Fibroblast of skin of scalp (primary cell): ENCODE results near the gene HCLS1. TPM values are rescaled to one million over a fixed set of nuclear protein-coding genes. Genes with fewer than 3 reads are reported as not detected.
"Not testable (repeated sequence)": the region's sequence is repeated elsewhere in the genome, so short reads cannot be mapped to it uniquely, and the experiment has no call there.

Experiments used
- DNase-seq: peaks from one replicate; pipeline ENCODE4 v3.0.0-alpha.2; 2013
- polyA plus RNA-seq, 2 experiments: library from polyadenylated mRNA; unstranded; fragments of 120-200 nt; gene quantifications; one replicate each; pipeline ENCODE4 v1.2.1, GENCODE V29; 2013; ENCODE audit not compliant: insufficient read length in 2 of 2

HCLS1 gene, protein sequence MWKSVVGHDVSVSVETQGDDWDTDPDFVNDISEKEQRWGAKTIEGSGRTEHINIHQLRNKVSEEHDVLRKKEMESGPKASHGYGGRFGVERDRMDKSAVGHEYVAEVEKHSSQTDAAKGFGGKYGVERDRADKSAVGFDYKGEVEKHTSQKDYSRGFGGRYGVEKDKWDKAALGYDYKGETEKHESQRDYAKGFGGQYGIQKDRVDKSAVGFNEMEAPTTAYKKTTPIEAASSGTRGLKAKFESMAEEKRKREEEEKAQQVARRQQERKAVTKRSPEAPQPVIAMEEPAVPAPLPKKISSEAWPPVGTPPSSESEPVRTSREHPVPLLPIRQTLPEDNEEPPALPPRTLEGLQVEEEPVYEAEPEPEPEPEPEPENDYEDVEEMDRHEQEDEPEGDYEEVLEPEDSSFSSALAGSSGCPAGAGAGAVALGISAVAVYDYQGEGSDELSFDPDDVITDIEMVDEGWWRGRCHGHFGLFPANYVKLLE
- polyA plus RNA-seq (2013, experiment 1 of 2; ENCODE audit: insufficient read length): 2.9 TPM
- 3.0 TPM for polyA plus RNA-seq (2013, experiment 2 of 2; ENCODE audit: insufficient read length)

- no peak for DNase-seq
These were observed at the start of gene HCLS1 for GRCh38 chr3:121660356-121661171. TSS of gene HCLS1 (minus strand) at chr3:121660903. CDS start at chr3:121658347, 2,556 bp downstream.

GRCh38 chr3:121710347-121710746, 49.6 kb upstream of the HCLS1 start:
- DNase-seq: no peak

DNA sequence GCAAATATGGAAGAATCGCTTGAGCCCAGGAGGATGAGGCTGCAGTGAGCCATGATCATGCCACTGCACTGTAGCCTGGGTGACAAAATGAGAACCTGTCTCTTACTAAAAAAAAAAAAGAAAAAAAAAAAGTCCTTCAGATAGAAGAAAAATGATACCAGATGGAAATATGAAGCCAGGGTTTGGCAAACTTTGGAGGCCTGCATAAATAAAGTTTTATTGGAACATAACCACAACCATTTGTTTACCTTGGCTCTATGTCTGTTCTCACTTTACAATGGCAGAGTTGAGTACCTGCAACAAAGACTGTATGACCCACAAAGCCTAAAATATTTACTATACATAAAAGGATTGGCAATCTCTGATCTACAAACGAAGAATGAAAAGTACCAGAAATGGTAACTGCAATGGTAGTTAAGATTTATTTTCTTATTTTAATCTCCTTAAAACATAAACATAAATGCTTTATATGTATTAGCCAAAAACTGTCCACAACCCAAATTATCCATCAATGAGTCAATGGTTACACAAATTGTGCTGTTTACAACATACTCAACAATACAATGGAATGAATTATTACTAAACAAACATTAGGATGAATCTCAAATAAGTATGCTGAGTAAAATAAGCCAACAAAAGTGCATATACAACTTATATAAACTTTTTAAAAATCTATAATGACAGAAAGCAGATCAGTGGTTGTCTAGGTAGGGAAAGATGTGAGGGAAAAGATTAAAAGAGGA, 47.0 kb upstream of the HCLS1 start:
- no peak for DNase-seq

- DNase-seq: no peak
These were observed 44.8 kb upstream of the HCLS1 start for GRCh38 chr3:121705541-121705940.

DNA sequence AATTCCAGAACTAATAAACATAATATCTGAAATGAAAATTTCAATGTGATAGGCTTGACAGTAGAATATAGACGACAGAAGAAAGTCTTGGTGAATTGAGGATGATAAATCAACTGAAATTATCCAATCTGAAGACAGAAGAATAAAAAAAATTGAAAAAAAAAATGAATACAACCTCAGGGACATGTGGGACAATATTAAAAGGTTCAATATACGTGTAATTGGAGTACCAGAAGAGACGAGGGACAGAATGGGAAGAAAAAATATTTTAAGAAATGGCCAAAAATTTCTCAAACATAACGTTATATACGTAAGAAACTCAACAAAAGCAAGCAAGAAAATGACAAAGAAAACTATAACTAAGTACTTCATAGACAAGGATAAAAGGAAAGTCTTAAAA, 43.3 kb upstream of the HCLS1 start:
- no peak for DNase-seq

DNA sequence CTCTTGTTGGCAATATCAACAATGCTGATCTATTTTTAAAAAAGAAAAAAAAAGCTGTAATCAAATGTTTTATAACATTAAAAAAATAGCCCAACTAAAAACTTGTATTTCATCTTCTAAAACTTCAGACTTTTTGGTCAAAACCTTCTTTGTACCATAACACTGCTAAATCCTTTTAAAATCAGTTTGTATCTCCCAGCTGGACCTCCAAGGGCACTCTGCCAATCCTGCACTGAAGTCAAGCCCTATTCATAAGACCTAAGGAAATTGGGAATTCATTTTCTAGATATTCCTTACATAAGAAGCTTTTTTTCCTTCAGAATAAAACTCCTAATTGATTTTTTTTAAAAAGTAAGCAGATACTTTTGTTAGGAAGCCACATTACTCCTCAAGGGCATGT, 38.2 kb upstream of the HCLS1 start:
- no peak for DNase-seq

- DNase-seq: no peak
These were observed 37.8 kb upstream of the HCLS1 start for GRCh38 chr3:121698476-121698875.

DNA sequence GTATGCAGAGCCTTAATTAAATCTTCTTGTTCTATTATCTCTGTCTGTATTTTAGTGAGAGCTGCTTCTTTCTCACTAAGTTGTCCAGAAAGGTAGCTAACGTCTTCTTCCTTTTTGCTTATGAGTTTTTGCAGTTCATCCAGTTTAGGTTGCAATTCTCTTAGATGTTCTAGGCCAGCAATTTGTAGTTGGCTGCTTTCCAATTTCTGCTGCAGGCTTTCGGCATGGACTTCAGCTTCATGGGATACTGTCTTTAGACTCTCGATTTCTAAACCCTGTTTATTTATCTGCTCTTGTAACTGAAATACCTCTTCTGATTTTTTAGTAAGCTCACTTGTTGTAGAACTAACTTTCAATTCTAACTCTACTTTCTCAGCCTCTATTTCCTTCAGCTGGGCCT, 35.5 kb upstream of the HCLS1 start:
- DNase-seq: no peak

- DNase-seq: no peak
These were observed 31.5 kb upstream of the HCLS1 start for GRCh38 chr3:121692010-121692699.

GRCh38 chr3:121690777-121691405, 30.2 kb upstream of the HCLS1 start:
- no peak for DNase-seq

- not testable (repeated sequence) for DNase-seq
These were observed 28.0 kb upstream of the HCLS1 start for GRCh38 chr3:121688747-121689146.

DNA sequence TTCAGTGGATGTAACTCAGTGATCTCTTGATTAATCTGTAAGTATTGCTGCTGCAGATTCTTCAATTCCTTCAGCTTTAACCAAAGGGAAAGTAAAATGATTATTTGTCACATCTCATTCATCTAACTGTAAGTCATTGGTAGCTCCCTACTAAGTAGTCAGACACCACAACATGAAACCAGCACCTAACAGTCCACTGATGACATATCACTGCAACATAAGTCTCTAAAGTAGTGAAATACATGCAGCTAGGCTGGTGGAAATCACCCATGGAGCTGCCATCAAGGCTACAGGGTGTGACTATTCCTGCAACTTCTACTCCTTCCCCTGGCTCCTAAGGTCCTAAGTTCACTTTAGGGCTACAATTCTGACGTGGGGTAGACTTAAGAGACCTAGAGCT, 21.1 kb upstream of the HCLS1 start:
- no peak for DNase-seq

GRCh38 chr3:121677141-121677540, 16.4 kb upstream of the HCLS1 start:
- no peak for DNase-seq

- DNase-seq: no peak
These were observed 10.0 kb upstream of the HCLS1 start for GRCh38 chr3:121670676-121671075.

- no peak for DNase-seq
These were observed 6.6 kb upstream of the HCLS1 start for GRCh38 chr3:121667333-121667732.

- no peak for DNase-seq
These were observed 4.8 kb upstream of the HCLS1 start for GRCh38 chr3:121665488-121665887.

GRCh38 chr3:121663171-121663847, 2.6 kb upstream of the HCLS1 start:
- peak; percentile 33 for DNase-seq

DNA sequence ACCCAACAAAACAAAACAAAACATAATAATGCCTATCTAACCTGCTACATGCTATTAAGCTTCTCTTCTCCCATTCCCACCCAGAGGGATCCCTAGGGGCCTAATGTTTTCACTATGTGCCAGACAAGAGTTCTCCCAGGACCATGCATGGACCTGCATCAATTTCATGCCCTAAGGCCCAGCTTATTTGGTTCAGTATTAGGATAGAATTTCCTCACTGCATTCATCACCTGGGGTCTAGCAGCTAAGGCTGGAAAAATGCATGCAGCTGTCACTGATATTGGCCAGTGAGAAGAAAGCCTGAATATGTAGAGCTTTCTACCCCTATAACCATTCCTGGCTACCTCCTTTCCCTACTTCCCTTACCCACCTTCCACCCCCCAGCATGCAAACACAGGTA, 2.0 kb upstream of the HCLS1 start:
- no peak for DNase-seq

- DNase-seq: no peak
These were observed 673 bp upstream of the HCLS1 start for GRCh38 chr3:121661376-121661775.

- DNase-seq: no peak
These were observed 1.1 kb downstream of the HCLS1 start for GRCh38 chr3:121659586-121659985.
